Fibroblast of upper back skin (primary cell): ENCODE measurements around the gene UNC45B.
"Not testable (repeated sequence)": the region's sequence is repeated elsewhere in the genome, so short reads cannot be mapped to it uniquely, and the experiment has no call there.

Experiments used
- DNase-seq: peaks from one replicate; pipeline ENCODE4 v3.0.0-alpha.2; 2013

The UNC45B gene

GRCh38 chr17:35141681-35142466 is 5.7 kb upstream of the UNC45B start, which contains the start of gene NLE1:
Gene NLE1 (minus strand): TSS chr17:35142303. CDS start chr17:35142275, 28 bp downstream.
- peak; percentile 75 for DNase-seq

GRCh38 chr17:35142467-35142796 is 5.2 kb upstream of the UNC45B start:
- no peak for DNase-seq

GRCh38 chr17:35144840-35145239 is 2.8 kb upstream of the UNC45B start:
- no peak for DNase-seq

- DNase-seq = no peak
These were observed 1.3 kb upstream of the UNC45B start for GRCh38 chr17:35146214-35146833.

- DNase-seq = no peak
These were observed 527 bp downstream of the UNC45B start for GRCh38 chr17:35148144-35148543.

GRCh38 chr17:35149941-35150340 is 2.3 kb downstream of the UNC45B start:
- DNase-seq = no peak

GRCh38 chr17:35151080-35151479 is 3.5 kb downstream of the UNC45B start:
- DNase-seq = not testable (repeated sequence)

GRCh38 chr17:35152421-35153140 is 5.0 kb downstream of the UNC45B start:
- no peak for DNase-seq

GRCh38 chr17:35154196-35155165 is 6.9 kb downstream of the UNC45B start:
- no peak for DNase-seq

GRCh38 chr17:35155246-35155645 is 7.6 kb downstream of the UNC45B start:
- no peak for DNase-seq

- no peak for DNase-seq
These were observed 12.3 kb downstream of the UNC45B start for GRCh38 chr17:35159940-35160339.

- DNase-seq = no peak
These were observed 13.0 kb downstream of the UNC45B start for GRCh38 chr17:35160354-35161201.

- DNase-seq = no peak
These were observed 13.7 kb downstream of the UNC45B start for GRCh38 chr17:35161281-35161761.

- DNase-seq = no peak
These were observed 15.1 kb downstream of the UNC45B start for GRCh38 chr17:35162755-35163154.

- no peak for DNase-seq
These were observed 16.3 kb downstream of the UNC45B start for GRCh38 chr17:35163886-35164285.

GRCh38 chr17:35164716-35165115 is 17.1 kb downstream of the UNC45B start:
- no peak for DNase-seq

GRCh38 chr17:35166526-35166925 is 18.9 kb downstream of the UNC45B start:
- DNase-seq = no peak

GRCh38 chr17:35167046-35167445 is 19.4 kb downstream of the UNC45B start:
- DNase-seq = no peak

GRCh38 chr17:35167666-35168065 is 20.0 kb downstream of the UNC45B start:
- DNase-seq = peak; percentile 1

- no peak for DNase-seq
These were observed 22.3 kb downstream of the UNC45B start for GRCh38 chr17:35169835-35170363.
